NCI-H748 treated with DMSO at 0.1 percent for 48 hours (cell line): ENCODE measurements around the gene CIAO2B.
"Not testable (repeated sequence)": the region's sequence is repeated elsewhere in the genome, so short reads cannot be mapped to it uniquely, and the experiment has no call there.

Experiments
- DNase-seq: peaks from one replicate; lab custom pipeline; 2025; lab: John Stamatoyannopoulos, UW

CIAO2B gene

GRCh38 chr16:66936889-66937554, 2.8 kb upstream of the CIAO2B start:
- DNase-seq: no peak

- no peak for DNase-seq
These were observed 2.3 kb upstream of the CIAO2B start for GRCh38 chr16:66936462-66936861.

- no peak for DNase-seq
These were observed 1.3 kb upstream of the CIAO2B start, which contains the start of gene CES2 for GRCh38 chr16:66935314-66936011. Gene CES2 (plus strand): TSS chr16:66935516. CDS start chr16:66935636, 120 bp downstream.

GRCh38 chr16:66934839-66935313, 674 bp upstream of the CIAO2B start:
- not testable (repeated sequence) for DNase-seq

- no peak for DNase-seq
These were observed 445 bp downstream of the CIAO2B start for GRCh38 chr16:66933776-66934137.

- no peak for DNase-seq
These were observed 2.1 kb downstream of the CIAO2B start for GRCh38 chr16:66932076-66932475.

- DNase-seq: no peak
These were observed 2.5 kb downstream of the CIAO2B start for GRCh38 chr16:66931665-66932064.

- no peak for DNase-seq
These were observed 4.0 kb downstream of the CIAO2B start for GRCh38 chr16:66930189-66930588.

GRCh38 chr16:66928702-66929388, 5.4 kb downstream of the CIAO2B start:
- no peak for DNase-seq

- no peak for DNase-seq
These were observed 6.1 kb downstream of the CIAO2B start for GRCh38 chr16:66927918-66928649.

- no peak for DNase-seq
These were observed 7.2 kb downstream of the CIAO2B start for GRCh38 chr16:66926961-66927436.

- DNase-seq: no peak
These were observed 7.8 kb downstream of the CIAO2B start for GRCh38 chr16:66926171-66926947.

GRCh38 chr16:66925322-66925840, 8.8 kb downstream of the CIAO2B start, which contains the start of gene RRAD:
Gene RRAD (minus strand): TSS chr16:66925535. CDS start chr16:66925179, 356 bp downstream.
- no peak for DNase-seq

GRCh38 chr16:66924527-66925321, 9.5 kb downstream of the CIAO2B start:
- DNase-seq: no peak

- no peak for DNase-seq
These were observed 10.3 kb downstream of the CIAO2B start for GRCh38 chr16:66923866-66924265.

- DNase-seq: no peak
These were observed 10.9 kb downstream of the CIAO2B start for GRCh38 chr16:66923247-66923731.

GRCh38 chr16:66921729-66922450, 12.3 kb downstream of the CIAO2B start:
- no peak for DNase-seq

- no peak for DNase-seq
These were observed 13.1 kb downstream of the CIAO2B start for GRCh38 chr16:66920924-66921680.

- no peak for DNase-seq
These were observed 14.0 kb downstream of the CIAO2B start for GRCh38 chr16:66920299-66920590.
